ENCODE results near the gene IFNK.

Gene IFNK

DNA sequence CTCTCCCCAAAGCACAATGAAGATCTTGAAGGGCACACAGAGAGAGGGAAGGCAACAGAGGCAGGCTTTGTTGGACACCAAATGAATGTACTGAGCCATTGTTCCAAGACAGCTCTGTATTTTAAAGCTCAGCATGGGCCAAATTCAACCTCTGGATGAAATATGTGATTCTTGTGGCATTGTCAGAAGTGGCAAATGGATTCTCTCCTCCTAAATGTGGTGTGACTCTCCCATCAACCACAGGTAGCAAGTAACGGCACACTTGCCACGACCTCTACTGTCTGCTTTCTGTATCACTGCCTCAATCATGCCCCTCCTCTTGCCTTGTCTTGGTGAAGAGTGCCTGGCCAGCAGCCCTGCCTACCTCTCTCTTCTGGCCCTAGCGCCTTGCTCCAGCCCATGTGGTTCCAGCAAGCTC, 11.6 kb downstream of the IFNK start:
- H3K4me3 ChIP-seq (ENCODE audit: control insufficient read depth, low read depth, low read length), result no peak overlapping the region
- DNase-seq (ENCODE audit: low read depth), result no peak
- TF ChIP-seq, protein P1, sequence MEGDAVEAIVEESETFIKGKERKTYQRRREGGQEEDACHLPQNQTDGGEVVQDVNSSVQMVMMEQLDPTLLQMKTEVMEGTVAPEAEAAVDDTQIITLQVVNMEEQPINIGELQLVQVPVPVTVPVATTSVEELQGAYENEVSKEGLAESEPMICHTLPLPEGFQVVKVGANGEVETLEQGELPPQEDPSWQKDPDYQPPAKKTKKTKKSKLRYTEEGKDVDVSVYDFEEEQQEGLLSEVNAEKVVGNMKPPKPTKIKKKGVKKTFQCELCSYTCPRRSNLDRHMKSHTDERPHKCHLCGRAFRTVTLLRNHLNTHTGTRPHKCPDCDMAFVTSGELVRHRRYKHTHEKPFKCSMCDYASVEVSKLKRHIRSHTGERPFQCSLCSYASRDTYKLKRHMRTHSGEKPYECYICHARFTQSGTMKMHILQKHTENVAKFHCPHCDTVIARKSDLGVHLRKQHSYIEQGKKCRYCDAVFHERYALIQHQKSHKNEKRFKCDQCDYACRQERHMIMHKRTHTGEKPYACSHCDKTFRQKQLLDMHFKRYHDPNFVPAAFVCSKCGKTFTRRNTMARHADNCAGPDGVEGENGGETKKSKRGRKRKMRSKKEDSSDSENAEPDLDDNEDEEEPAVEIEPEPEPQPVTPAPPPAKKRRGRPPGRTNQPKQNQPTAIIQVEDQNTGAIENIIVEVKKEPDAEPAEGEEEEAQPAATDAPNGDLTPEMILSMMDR (IDR thresholded peaks at IDR 0.05; ENCODE audit: control insufficient read depth, insufficient read depth, low read depth, low read length, missing control alignments), result no peak

DNA sequence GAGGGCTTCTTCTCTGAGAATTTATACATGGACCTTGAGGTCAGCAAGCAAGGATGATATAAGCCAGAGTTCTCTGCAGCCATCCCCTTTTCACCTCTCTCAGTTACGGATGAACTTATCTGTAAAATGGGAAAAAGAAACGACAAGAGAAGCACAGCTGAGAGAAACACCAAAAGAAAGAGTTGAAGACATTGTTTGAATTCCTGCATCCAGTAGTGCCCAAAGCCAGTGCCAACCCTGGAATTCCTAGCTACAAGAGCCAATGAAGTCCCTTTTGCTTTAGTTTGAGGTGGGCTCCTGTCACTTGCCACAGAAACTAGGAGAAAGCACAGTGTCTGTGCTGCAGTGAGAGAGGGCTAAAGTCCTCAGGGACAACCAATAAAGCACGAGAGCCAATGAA, 12.1 kb downstream of the IFNK start:
- no peak for DNase-seq (ENCODE audit: low read depth)
- no peak overlapping the region for H3K4me3 ChIP-seq (ENCODE audit: control insufficient read depth, low read depth, low read length)
- TF ChIP-seq, protein P1 (IDR thresholded peaks at IDR 0.05; ENCODE audit: control insufficient read depth, insufficient read depth, low read depth, low read length, missing control alignments), result no peak

DNA sequence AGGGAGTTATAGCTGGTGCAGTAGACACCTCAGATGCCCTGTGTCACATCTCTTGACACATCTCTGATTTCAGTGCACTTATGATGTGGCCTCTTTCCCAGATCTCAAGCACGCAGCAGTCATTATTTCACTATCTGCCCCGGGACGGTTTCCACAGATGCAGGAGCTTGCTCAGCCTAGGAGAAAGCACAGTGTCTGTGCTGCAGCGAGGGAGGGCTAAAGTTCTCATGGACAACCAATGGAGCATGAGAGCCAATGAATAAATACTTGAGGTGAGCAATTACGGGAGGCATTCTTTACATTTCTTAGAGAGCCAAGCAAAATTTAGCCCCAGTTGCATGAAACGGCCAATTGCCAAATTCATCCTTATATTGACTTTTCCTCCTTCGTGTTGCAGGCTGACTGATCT, 12.9 kb downstream of the IFNK start:
- DNase-seq (ENCODE audit: low read depth), result no peak
- TF ChIP-seq, protein P1 (IDR thresholded peaks at IDR 0.05; ENCODE audit: control insufficient read depth, insufficient read depth, low read depth, low read length, missing control alignments), result no peak
- H3K4me3 ChIP-seq (ENCODE audit: control insufficient read depth, low read depth, low read length), result no peak overlapping the region

DNA sequence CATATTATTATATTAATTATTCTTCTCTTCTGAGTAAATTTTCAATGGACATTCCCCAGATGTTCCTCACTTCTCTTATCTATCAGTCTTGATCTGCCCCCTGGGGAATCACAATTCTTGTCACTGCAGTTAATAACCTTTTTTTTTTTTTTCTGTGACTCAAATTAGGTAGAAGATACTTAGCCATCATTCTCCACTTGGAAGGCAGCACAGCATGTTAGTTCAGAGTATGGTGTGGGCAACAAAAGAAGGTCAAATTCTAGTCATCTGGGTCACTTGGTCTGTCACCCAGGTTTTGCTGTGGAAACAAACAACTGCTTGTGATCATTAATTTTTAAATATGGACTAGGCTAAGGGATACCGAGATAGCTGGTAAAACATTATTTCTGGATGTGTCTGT, 13.7 kb downstream of the IFNK start:
- no peak for DNase-seq (ENCODE audit: low read depth)
- TF ChIP-seq, protein P1 (IDR thresholded peaks at IDR 0.05; ENCODE audit: control insufficient read depth, insufficient read depth, low read depth, low read length, missing control alignments), result no peak
- H3K4me3 ChIP-seq (ENCODE audit: control insufficient read depth, low read depth, low read length), result no peak overlapping the region

DNA sequence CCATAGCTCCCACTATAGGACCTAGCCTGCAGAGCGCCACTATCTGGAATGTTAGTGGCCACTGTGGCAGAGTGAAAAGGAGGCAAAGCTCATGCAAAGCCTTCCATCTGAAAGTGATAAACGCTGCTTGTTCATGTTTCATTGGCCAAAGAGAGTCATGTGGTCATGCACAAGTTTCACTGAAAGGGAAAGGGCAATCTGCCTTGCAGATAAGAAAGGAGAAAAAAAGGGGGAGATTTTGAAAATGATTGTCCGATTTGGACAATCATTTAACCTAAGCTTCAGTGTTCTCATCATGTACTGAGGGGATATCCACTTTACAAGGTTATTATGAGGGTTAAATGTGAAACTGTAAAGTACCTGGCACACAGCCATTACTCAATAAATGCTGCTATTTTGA, 14.6 kb downstream of the IFNK start:
- TF ChIP-seq, protein P1 (IDR thresholded peaks at IDR 0.05; ENCODE audit: control insufficient read depth, insufficient read depth, low read depth, low read length, missing control alignments), result no peak

DNA sequence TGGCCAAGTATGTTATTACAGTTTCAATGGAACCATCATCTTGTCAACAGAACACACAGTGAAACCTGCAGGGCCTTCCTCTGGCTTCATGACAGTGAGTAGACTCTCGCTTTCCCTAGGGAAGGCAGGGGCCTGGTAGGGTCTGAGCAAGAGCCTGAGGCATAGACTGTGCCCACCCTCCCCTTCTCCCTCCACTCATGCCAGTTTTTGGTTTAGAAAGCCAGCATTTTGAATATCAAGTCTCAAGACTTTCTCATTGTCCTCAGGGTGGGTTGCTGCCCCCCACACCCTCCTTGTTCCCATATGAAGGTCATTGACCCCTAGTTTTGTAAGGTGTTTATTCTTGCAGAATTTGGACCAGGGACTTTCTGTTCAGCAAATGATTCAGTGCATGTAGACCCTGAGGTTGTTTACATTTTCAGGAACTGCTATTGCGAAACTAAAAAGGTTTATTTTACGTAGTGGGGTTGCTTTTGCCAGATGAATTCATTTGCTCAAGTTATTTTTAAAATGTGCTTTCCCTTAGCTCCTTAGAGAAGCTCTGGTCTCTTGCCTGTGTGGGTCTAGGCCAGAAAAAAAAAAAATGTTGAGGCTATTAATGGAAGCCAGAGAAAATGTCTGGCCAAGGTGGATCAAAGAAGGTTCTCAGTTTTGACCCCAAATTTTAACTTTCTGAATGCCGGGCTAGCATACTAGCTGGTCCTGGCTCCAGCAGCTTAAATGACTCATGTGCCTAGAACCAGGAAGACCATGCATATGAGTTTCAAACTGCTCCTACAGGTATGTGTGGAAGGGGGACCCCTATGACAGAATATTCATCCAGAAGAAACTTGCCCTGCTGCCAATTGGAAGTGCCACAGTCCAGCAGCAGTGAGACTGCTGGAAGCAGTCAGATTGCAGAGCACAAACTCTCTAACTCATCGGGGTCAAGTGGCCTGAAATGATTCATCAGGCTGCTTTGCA, 15.7 kb downstream of the IFNK start:
- no peak overlapping the region for H3K4me3 ChIP-seq (ENCODE audit: control insufficient read depth, low read depth, low read length)
- TF ChIP-seq, protein P1 (IDR thresholded peaks at IDR 0.05; ENCODE audit: control insufficient read depth, insufficient read depth, low read depth, low read length, missing control alignments), result no peak
- no peak for DNase-seq (ENCODE audit: low read depth)

More for the DNA sequence above, 14.6 kb downstream of the IFNK start:
- DNase-seq (ENCODE audit: low read depth), result no peak
- H3K4me3 ChIP-seq (ENCODE audit: control insufficient read depth, low read depth, low read length), result no peak overlapping the region

Data from AG09309 (cell line).